NT2/D1 (cell line): ENCODE measurements around the gene PRSS1.

Experiments used
- DNase-seq: peaks from one replicate; pipeline ENCODE4 v3.0.0-alpha.2; 2011; ENCODE audit warnings: low read depth, low spot score
- H3K27me3 ChIP-seq: 2 replicates; pipeline ENCODE4 v1.6.0; 2011; ENCODE audit warnings: mild to moderate bottlenecking; ENCODE audit not compliant: insufficient read length, insufficient read depth
- H3K36me3 ChIP-seq: 2 replicates; pipeline ENCODE4 v1.6.1; 2011; ENCODE audit warnings: mild to moderate bottlenecking, low read length, mixed read lengths; ENCODE audit not compliant: insufficient read depth, insufficient read length
- H3K4me1 ChIP-seq: 2 replicates; pipeline ENCODE4 v1.5.1; 2011; ENCODE audit not compliant: insufficient read depth, insufficient read length
- H3K4me3 ChIP-seq: 2 replicates; pipeline ENCODE4 v1.5.1; 2011; ENCODE audit warnings: low read depth; ENCODE audit not compliant: insufficient read length
- H3K9ac ChIP-seq: 2 replicates; pipeline ENCODE4 v1.6.0; 2011; ENCODE audit warnings: low read depth; ENCODE audit not compliant: insufficient read length
- H3K9me3 ChIP-seq: 2 replicates; pipeline ENCODE4 v1.5.1; 2011; ENCODE audit warnings: mild to moderate bottlenecking, low read length; ENCODE audit not compliant: insufficient read depth
- SUZ12 ChIP-seq: IDR thresholded peaks from 2 replicates; pipeline ENCODE4 v1.6.1; 2011; ENCODE audit not compliant: insufficient read length, insufficient read depth; ENCODE audit errors: extremely low read depth
- YY1 ChIP-seq: IDR thresholded peaks from 2 replicates; pipeline ENCODE4 v1.6.1; 2011; ENCODE audit not compliant: insufficient read length, insufficient read depth
- ZNF274 ChIP-seq: IDR thresholded peaks from 2 replicates; pipeline ENCODE4 v1.6.1; 2011; ENCODE audit warnings: mild to moderate bottlenecking, low read depth, low read length

The PRSS1 gene

GRCh38 chr7:142792129-142792528 lies 42.9 kb downstream of the PRSS1 start:
- TF ChIP-seq YY1, result no peak
- TF ChIP-seq ZNF274, result no peak
- no peak for TF ChIP-seq SUZ12
- DNase-seq, result no peak
- Histone ChIP-seq H3K9ac (no peak overlapping the region), H3K4me3 (no peak overlapping the region), H3K36me3 (no peaks in the 10 kb centered on the region), H3K27me3 (peaks cover 31% of the 10 kb centered on the region), H3K4me1 (peaks cover 4% of the 10 kb centered on the region), H3K9me3 (no peaks in the 10 kb centered on the region)

- no peak for DNase-seq
- no peak overlapping the region for H3K4me3 ChIP-seq
- peaks cover 36% of the 10 kb centered on the region for H3K27me3 ChIP-seq
- H3K9ac ChIP-seq, result no peak overlapping the region
- no peaks in the 10 kb centered on the region for H3K9me3 ChIP-seq
- no peaks in the 10 kb centered on the region for H3K36me3 ChIP-seq
- peaks cover 4% of the 10 kb centered on the region for H3K4me1 ChIP-seq
- TF ChIP-seq ZNF274 (no peak), SUZ12 (no peak), YY1 (no peak)
Observed at GRCh38 chr7:142792593-142792992, 43.3 kb downstream of the PRSS1 start.

- no peak for DNase-seq
- peaks cover 42% of the 10 kb centered on the region for H3K27me3 ChIP-seq
- TF ChIP-seq ZNF274 (no peak), YY1 (no peak), SUZ12 (no peak)
- H3K4me1 ChIP-seq, result peaks cover 4% of the 10 kb centered on the region
- H3K4me3 ChIP-seq, result no peak overlapping the region
- H3K9me3 ChIP-seq, result no peaks in the 10 kb centered on the region
- H3K36me3 ChIP-seq, result no peaks in the 10 kb centered on the region
- no peak overlapping the region for H3K9ac ChIP-seq
Observed at GRCh38 chr7:142793156-142793555, 43.9 kb downstream of the PRSS1 start.

- H3K27me3 ChIP-seq, result peaks cover 56% of the 10 kb centered on the region
- DNase-seq, result peak; percentile 50
- H3K4me1 ChIP-seq, result peaks cover 4% of the 10 kb centered on the region
- no peak overlapping the region for H3K4me3 ChIP-seq
- H3K36me3 ChIP-seq, result no peaks in the 10 kb centered on the region
- no peak for TF ChIP-seq YY1
- TF ChIP-seq SUZ12, result no peak
- TF ChIP-seq ZNF274, result no peak
- H3K9ac ChIP-seq, result no peak overlapping the region
- H3K9me3 ChIP-seq, result no peaks in the 10 kb centered on the region
Observed at GRCh38 chr7:142795339-142795863, 46.1 kb downstream of the PRSS1 start.

- no peak for DNase-seq
- no peaks in the 10 kb centered on the region for H3K9me3 ChIP-seq
- no peaks in the 10 kb centered on the region for H3K36me3 ChIP-seq
- H3K4me3 ChIP-seq, result peak overlapping the region; percentile 51
- H3K9ac ChIP-seq, result peak overlapping the region; percentile 85
- TF ChIP-seq SUZ12, result no peak
- no peak for TF ChIP-seq YY1
- no peak for TF ChIP-seq ZNF274
- H3K27me3 ChIP-seq, result peaks cover 56% of the 10 kb centered on the region
- peaks cover 4% of the 10 kb centered on the region for H3K4me1 ChIP-seq
Observed at GRCh38 chr7:142796001-142796500, 46.8 kb downstream of the PRSS1 start.

GRCh38 chr7:142796501-142797390 lies 47.5 kb downstream of the PRSS1 start:
- Histone ChIP-seq H3K4me3 (peak overlapping the region; percentile 51), H3K9me3 (no peaks in the 10 kb centered on the region), H3K9ac (peak overlapping the region; percentile 85), H3K4me1 (peaks cover 4% of the 10 kb centered on the region), H3K36me3 (peaks cover 3% of the 10 kb centered on the region), H3K27me3 (peaks cover 56% of the 10 kb centered on the region)
- DNase-seq, result no peak
- TF ChIP-seq SUZ12, result no peak
